Measurements from ENCODE around the gene SHROOM4.

Gene SHROOM4

GRCh38 chrX:50614460-50614859 lies 199.5 kb downstream of the SHROOM4 start:
- H3K4me3 ChIP-seq (ENCODE audit: low read length): no peak overlapping the region
- no peak for TF ChIP-seq CTCF (conservative IDR thresholded peaks at IDR 0.05; ENCODE audit: low read length)
- no peak for DNase-seq (ENCODE audit: low read depth)

DNA sequence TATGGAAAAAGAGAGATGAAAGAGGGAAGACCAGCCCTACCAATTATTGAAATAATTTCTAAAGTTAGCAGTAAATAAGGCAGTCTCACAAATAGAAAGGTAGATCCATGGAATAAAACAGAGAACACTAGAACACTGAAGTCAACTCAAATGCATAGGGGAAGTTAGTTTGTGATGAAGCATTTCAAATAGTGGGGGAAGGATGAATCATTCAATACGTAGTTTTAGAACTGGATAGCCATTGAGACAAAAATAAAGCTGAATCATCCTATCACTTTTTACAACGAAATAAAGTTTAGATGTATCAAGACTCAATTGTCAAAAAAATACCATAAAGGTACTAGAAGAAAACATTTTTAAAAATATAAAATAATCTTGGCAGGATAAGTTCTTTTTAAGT lies 200.1 kb downstream of the SHROOM4 start:
- H3K4me3 ChIP-seq (ENCODE audit: low read length): no peak overlapping the region
- DNase-seq (ENCODE audit: low read depth): no peak
- no peak for TF ChIP-seq CTCF (conservative IDR thresholded peaks at IDR 0.05; ENCODE audit: low read length)

GRCh38 chrX:50609796-50610195 lies 204.2 kb downstream of the SHROOM4 start:
- no peak for TF ChIP-seq CTCF (conservative IDR thresholded peaks at IDR 0.05; ENCODE audit: low read length)
- DNase-seq (ENCODE audit: low read depth): peak; percentile 18
- H3K4me3 ChIP-seq (ENCODE audit: low read length): no peak overlapping the region

GRCh38 chrX:50606300-50606950 lies 207.6 kb downstream of the SHROOM4 start:
- no peak for DNase-seq (ENCODE audit: low read depth)
- TF ChIP-seq CTCF (conservative IDR thresholded peaks at IDR 0.05; ENCODE audit: low read length): no peak
- H3K4me3 ChIP-seq (ENCODE audit: low read length): no peak overlapping the region

- TF ChIP-seq CTCF (conservative IDR thresholded peaks at IDR 0.05; ENCODE audit: low read length): no peak
- no peak for DNase-seq (ENCODE audit: low read depth)
- no peak overlapping the region for H3K4me3 ChIP-seq (ENCODE audit: low read length)
Observed at GRCh38 chrX:50596056-50596455, 217.9 kb downstream of the SHROOM4 start.

GRCh38 chrX:50594788-50595187 lies 219.2 kb downstream of the SHROOM4 start:
- DNase-seq (ENCODE audit: low read depth): no peak

More at GRCh38 chrX:50594788-50595187, 219.2 kb downstream of the SHROOM4 start:
- TF ChIP-seq CTCF (conservative IDR thresholded peaks at IDR 0.05; ENCODE audit: low read length): no peak
- no peak overlapping the region for H3K4me3 ChIP-seq (ENCODE audit: low read length)
